ENCODE data around the gene ALG13.

The ALG13 gene

GRCh38 chrX:111645607-111646006 is 35.4 kb upstream of the ALG13 start:
- Histone ChIP-seq H3K27ac (ENCODE audit: low read depth, low read length, poor library complexity, severe bottlenecking) (no peak overlapping the region), H3K9me3 (ENCODE audit: low read length) (no peaks in the 10 kb centered on the region), H3K4me3 (ENCODE audit: low read depth, low read length, poor library complexity, severe bottlenecking) (no peak overlapping the region), H3K36me3 (ENCODE audit: insufficient read depth, low read length) (no peaks in the 10 kb centered on the region), H2AFZ (ENCODE audit: low read length) (no peak overlapping the region), H3K4me1 (ENCODE audit: insufficient read depth, low read length, severe bottlenecking) (no peaks in the 10 kb centered on the region), H4K20me1 (ENCODE audit: insufficient read depth, low read length) (no peaks in the 10 kb centered on the region), H3K79me2 (ENCODE audit: insufficient read depth, low read length) (no peaks in the 10 kb centered on the region), H3K9me2 (ENCODE audit: low read depth, low read length) (no peaks in the 10 kb centered on the region), H3K4me2 (ENCODE audit: low read length) (no peak overlapping the region), H3F3A (ENCODE audit: insufficient read depth, low read length) (no peaks in the 10 kb centered on the region), H3K9ac (ENCODE audit: low read length) (no peak overlapping the region), H3K27me3 (ENCODE audit: insufficient read depth, low read length) (no peaks in the 10 kb centered on the region)
- no peak for TF ChIP-seq EZH2 (IDR thresholded peaks at IDR 0.05; ENCODE audit: borderline replicate concordance, low read length)
- no peak for TF ChIP-seq CTCF (IDR thresholded peaks at IDR 0.05; ENCODE audit: low read length)

DNA sequence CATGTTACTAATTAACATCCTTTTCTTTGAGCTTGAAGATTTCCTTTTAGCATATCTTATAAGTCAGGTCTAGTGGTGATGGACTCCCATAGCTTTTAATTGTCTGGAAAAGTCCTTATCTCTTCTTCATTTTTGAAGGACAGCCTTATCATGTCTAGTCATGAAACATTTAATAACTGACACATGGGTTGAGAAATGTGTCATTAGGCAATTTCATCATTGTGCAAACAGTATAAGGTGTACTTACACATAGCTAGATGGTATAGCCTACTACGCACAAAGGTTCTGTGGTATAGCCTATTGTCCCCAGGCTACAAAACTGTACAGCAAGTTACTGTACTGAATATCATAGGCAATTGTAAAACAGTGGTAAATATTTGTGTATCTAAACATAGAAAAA is 34.5 kb upstream of the ALG13 start:
- Histone ChIP-seq H2AFZ (ENCODE audit: low read length) (no peak overlapping the region), H3K36me3 (ENCODE audit: insufficient read depth, low read length) (no peaks in the 10 kb centered on the region), H3K4me1 (ENCODE audit: insufficient read depth, low read length, severe bottlenecking) (no peaks in the 10 kb centered on the region), H3K27me3 (ENCODE audit: insufficient read depth, low read length) (no peaks in the 10 kb centered on the region), H3K9me3 (ENCODE audit: low read length) (no peaks in the 10 kb centered on the region), H3K4me2 (ENCODE audit: low read length) (no peak overlapping the region), H3K27ac (ENCODE audit: low read depth, low read length, poor library complexity, severe bottlenecking) (no peak overlapping the region), H3K79me2 (ENCODE audit: insufficient read depth, low read length) (no peaks in the 10 kb centered on the region), H3K9me2 (ENCODE audit: low read depth, low read length) (no peaks in the 10 kb centered on the region), H3K9ac (ENCODE audit: low read length) (no peak overlapping the region), H3F3A (ENCODE audit: insufficient read depth, low read length) (no peaks in the 10 kb centered on the region), H4K20me1 (ENCODE audit: insufficient read depth, low read length) (no peaks in the 10 kb centered on the region), H3K4me3 (ENCODE audit: low read depth, low read length, poor library complexity, severe bottlenecking) (no peak overlapping the region)
- TF ChIP-seq EZH2 (IDR thresholded peaks at IDR 0.05; ENCODE audit: borderline replicate concordance, low read length): no peak
- TF ChIP-seq CTCF (IDR thresholded peaks at IDR 0.05; ENCODE audit: low read length): no peak

DNA sequence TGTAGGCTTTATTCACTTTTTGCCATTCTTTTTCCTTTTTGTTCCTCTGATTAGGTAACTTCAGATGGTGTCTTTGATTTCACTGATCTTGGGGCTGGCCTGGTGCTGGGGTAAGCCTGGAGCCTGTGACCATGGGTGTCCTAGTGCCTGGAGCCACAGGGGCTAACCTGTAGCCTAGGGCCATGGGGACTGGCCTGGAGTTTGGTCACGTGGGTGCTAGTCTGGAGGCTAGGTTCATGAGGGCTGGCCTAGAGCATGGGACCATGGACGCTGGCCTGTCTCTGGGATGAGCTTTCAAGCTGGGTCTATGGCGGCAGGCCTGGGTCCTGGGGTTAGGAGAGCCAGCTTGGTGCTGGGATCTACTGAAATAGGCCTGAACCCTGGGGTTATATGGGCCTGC is 32.2 kb upstream of the ALG13 start:
- H2AFZ ChIP-seq (ENCODE audit: low read length): no peak overlapping the region
- TF ChIP-seq CTCF (IDR thresholded peaks at IDR 0.05; ENCODE audit: low read length): no peak
- TF ChIP-seq EZH2 (IDR thresholded peaks at IDR 0.05; ENCODE audit: borderline replicate concordance, low read length): no peak
- H4K20me1 ChIP-seq (ENCODE audit: insufficient read depth, low read length): no peaks in the 10 kb centered on the region
- no peak overlapping the region for H3K4me2 ChIP-seq (ENCODE audit: low read length)
- no peaks in the 10 kb centered on the region for H3K27me3 ChIP-seq (ENCODE audit: insufficient read depth, low read length)
- no peaks in the 10 kb centered on the region for H3K9me2 ChIP-seq (ENCODE audit: low read depth, low read length)
- H3K9ac ChIP-seq (ENCODE audit: low read length): no peak overlapping the region
- no peaks in the 10 kb centered on the region for H3K36me3 ChIP-seq (ENCODE audit: insufficient read depth, low read length)
- no peaks in the 10 kb centered on the region for H3K79me2 ChIP-seq (ENCODE audit: insufficient read depth, low read length)
- H3K4me1 ChIP-seq (ENCODE audit: insufficient read depth, low read length, severe bottlenecking): no peaks in the 10 kb centered on the region
- no peak overlapping the region for H3K4me3 ChIP-seq (ENCODE audit: low read depth, low read length, poor library complexity, severe bottlenecking)
- no peak overlapping the region for H3K27ac ChIP-seq (ENCODE audit: low read depth, low read length, poor library complexity, severe bottlenecking)
- no peaks in the 10 kb centered on the region for H3F3A ChIP-seq (ENCODE audit: insufficient read depth, low read length)
- H3K9me3 ChIP-seq (ENCODE audit: low read length): no peaks in the 10 kb centered on the region

Measured in OCI-LY1 (cell line).